Neuronal stem cell (in vitro differentiated cells): ENCODE measurements around the gene POLG.
A peak's percentile ranks its signal among the peaks of the same experiment; 100 is the strongest.

Experiments used
- DNase-seq: peaks from one replicate; pipeline ENCODE4 v3.0.0-alpha.2; 2013; ENCODE audit warnings: low spot score
- H2AFZ ChIP-seq: one replicate; pipeline ENCODE4 v1.6.1; 2013; ENCODE audit warnings: mild to moderate bottlenecking, low read length, inconsistent platforms
- H2AK5ac ChIP-seq: 2 replicates; pipeline ENCODE4 v1.6.1; 2013; ENCODE audit warnings: low read depth, mild to moderate bottlenecking, inconsistent platforms, low read length, moderate library complexity, mixed read lengths
- H2BK120ac ChIP-seq: 2 replicates; pipeline ENCODE4 v1.6.1; 2013; ENCODE audit warnings: low read depth, mild to moderate bottlenecking, inconsistent platforms, low read length, moderate library complexity, mixed read lengths
- H2BK12ac ChIP-seq: one replicate; pipeline ENCODE4 v1.6.1; 2013; ENCODE audit warnings: low read length, inconsistent platforms
- H2BK15ac ChIP-seq: 2 replicates; pipeline ENCODE4 v1.6.1; 2013; ENCODE audit warnings: mild to moderate bottlenecking, low read length, inconsistent platforms, mixed read lengths
- H2BK5ac ChIP-seq: one replicate; pipeline ENCODE4 v1.6.1; 2013; ENCODE audit warnings: inconsistent platforms, mild to moderate bottlenecking, low read length, moderate library complexity
- H3K14ac ChIP-seq: one replicate; pipeline ENCODE4 v1.6.1; 2013; ENCODE audit warnings: low read length, inconsistent platforms
- H3K18ac ChIP-seq: 2 replicates; pipeline ENCODE4 v1.6.1; 2013; ENCODE audit warnings: low read length, inconsistent platforms
- H3K23ac ChIP-seq: 2 replicates; pipeline ENCODE4 v1.6.1; 2013; ENCODE audit warnings: low read depth, mild to moderate bottlenecking, mixed read lengths, low read length, inconsistent platforms; ENCODE audit not compliant: poor library complexity
- H3K27ac ChIP-seq: replicated peaks from 3 replicates; pipeline ENCODE4 v1.5.1; 2013; ENCODE audit warnings: low read length, inconsistent platforms
- H3K27me3 ChIP-seq, 3 experiments: 2 replicates each; pipeline ENCODE4 v1.6.1; 2013; ENCODE audit warnings: low read length in 3 of 3, mild to moderate bottlenecking in 2 of 3, inconsistent platforms in 1 of 3, low read depth in 1 of 3, mixed read lengths in 1 of 3, moderate library complexity in 1 of 3; ENCODE audit not compliant: control insufficient read depth in 3 of 3, insufficient read depth in 3 of 3
- H3K36me3 ChIP-seq, 2 donors: replicated peaks in 1 of 2; 2 replicates each; pipeline ENCODE4 v1.6.1; 2013; ENCODE audit warnings: low read length in 2 of 2; ENCODE audit not compliant: control insufficient read depth in 2 of 2, insufficient read depth in 2 of 2
- H3K4ac ChIP-seq: 2 replicates; pipeline ENCODE4 v1.6.1; 2013; ENCODE audit warnings: inconsistent platforms, mild to moderate bottlenecking, low read length, moderate library complexity
- H3K4me1 ChIP-seq, 2 donors: 1 replicate in 1 of 2; 2 replicates in 1 of 2; pipeline ENCODE4 v1.6.1; 2013; ENCODE audit warnings: low read length in 2 of 2, low read depth in 1 of 2; ENCODE audit not compliant: control insufficient read depth in 2 of 2, insufficient read depth in 1 of 2
- H3K4me2 ChIP-seq: one replicate; pipeline ENCODE4 v1.6.1; 2013; ENCODE audit warnings: mild to moderate bottlenecking, low read length, inconsistent platforms; ENCODE audit not compliant: insufficient read depth, poor library complexity, severe bottlenecking
- H3K4me3 ChIP-seq, 2 donors: 2 replicates each; pipeline ENCODE4 v1.5.1; 2013; ENCODE audit warnings: low read length in 2 of 2, mild to moderate bottlenecking in 2 of 2, inconsistent platforms in 1 of 2, moderate library complexity in 1 of 2
- H3K79me1 ChIP-seq: one replicate; pipeline ENCODE4 v1.6.1; 2013; ENCODE audit warnings: low read depth, mild to moderate bottlenecking, inconsistent platforms, low read length, moderate library complexity
- H3K9ac ChIP-seq: one replicate; pipeline ENCODE4 v1.6.1; 2013; ENCODE audit warnings: mild to moderate bottlenecking, low read depth, low read length, inconsistent platforms; ENCODE audit not compliant: poor library complexity
- H3K9me3 ChIP-seq, 2 donors: replicated peaks in 1 of 2; 2 replicates each; pipeline versions ENCODE3 to v1.6.1; 2013; ENCODE audit warnings: low read length in 2 of 2, mild to moderate bottlenecking in 2 of 2, inconsistent platforms in 1 of 2, low read depth in 1 of 2, mixed read lengths in 1 of 2, moderate library complexity in 1 of 2; ENCODE audit not compliant: control insufficient read depth in 2 of 2, insufficient read depth in 1 of 2
- H4K8ac ChIP-seq: one replicate; pipeline ENCODE4 v1.6.1; 2013; ENCODE audit warnings: low read depth, mild to moderate bottlenecking, inconsistent platforms, low read length, moderate library complexity
- H4K91ac ChIP-seq: one replicate; pipeline ENCODE4 v1.6.1; 2013; ENCODE audit warnings: low read length, low read depth, mild to moderate bottlenecking, inconsistent platforms; ENCODE audit not compliant: poor library complexity
- WGBS, 2 donors: extraction: QIAGEN DNeasy Blood & Tissue Kit; methylation state at CpG; one replicate each; pipeline ENCODE4 v1.1.7; 2013; ENCODE audit warnings: missing lambda C conversion rate in 2 of 2, mixed read lengths in 1 of 2; ENCODE audit not compliant: insufficient read length in 2 of 2, insufficient replicate concordance in 1 of 2; ENCODE audit errors: extremely low coverage in 2 of 2; 5-methylcytosine and 5-hydroxymethylcytosine counted together

Gene POLG

GRCh38 chr15:89320200-89320599 is 14.4 kb downstream of the POLG start:
- no peaks in the 10 kb centered on the region for H3K4me1 ChIP-seq
- H3K4me3 ChIP-seq = no peak overlapping the region
- H3K9me3 ChIP-seq = no peaks in the 10 kb centered on the region
- H3K4me2 ChIP-seq = no peak overlapping the region
- H4K91ac ChIP-seq = no peak overlapping the region
- no peak for DNase-seq
- H3K18ac ChIP-seq = no peak overlapping the region
- H3K9ac ChIP-seq = no peak overlapping the region
- no peak overlapping the region for H2AK5ac ChIP-seq
- no peak overlapping the region for H2BK5ac ChIP-seq
- no peak overlapping the region for H2BK12ac ChIP-seq
- H3K4ac ChIP-seq = no peak overlapping the region
- WGBS, 2 donors = no CpG with 5 or more reads among the region's 2 CpGs
- no peak overlapping the region for H3K14ac ChIP-seq
- H3K79me1 ChIP-seq = peaks cover 2% of the 10 kb centered on the region
- H4K8ac ChIP-seq = no peak overlapping the region
- no peak overlapping the region for H2BK120ac ChIP-seq
- no peak overlapping the region for H2AFZ ChIP-seq
- no peak overlapping the region for H3K27ac ChIP-seq
- H3K27me3 ChIP-seq = no peaks in the 10 kb centered on the region
- no peak overlapping the region for H2BK15ac ChIP-seq
- peaks cover 82 to 100% of the 10 kb centered on the region in 2 donors for H3K36me3 ChIP-seq
- H3K23ac ChIP-seq = no peak overlapping the region

GRCh38 chr15:89319678-89320077 is 14.9 kb downstream of the POLG start:
- Histone ChIP-seq H3K4me3 (no peak overlapping the region), H3K27ac (peak overlapping the region; percentile 32), H3K4me1 (no peaks in the 10 kb centered on the region), H2BK120ac (no peak overlapping the region), H3K9ac (no peak overlapping the region), H2AK5ac (no peak overlapping the region), H3K27me3 (no peaks in the 10 kb centered on the region), H3K79me1 (peaks cover 2% of the 10 kb centered on the region), H2BK12ac (no peak overlapping the region), H4K91ac (no peak overlapping the region), H3K18ac (no peak overlapping the region), H3K4ac (no peak overlapping the region), H2BK15ac (no peak overlapping the region), H2AFZ (no peak overlapping the region), H2BK5ac (no peak overlapping the region), H4K8ac (no peak overlapping the region), H3K9me3 (no peaks in the 10 kb centered on the region), H3K4me2 (no peak overlapping the region), H3K23ac (no peak overlapping the region), H3K36me3 (peaks cover 83 to 100% of the 10 kb centered on the region in 2 donors), H3K14ac (no peak overlapping the region)
- no CpG with 5 or more reads among the region's 9 CpGs for WGBS, 2 donors
- no peak for DNase-seq

GRCh38 chr15:89317186-89317720 is 17.4 kb downstream of the POLG start:
- Histone ChIP-seq H3K14ac (no peak overlapping the region), H2AK5ac (no peak overlapping the region), H2BK15ac (no peak overlapping the region), H2BK12ac (no peak overlapping the region), H3K4me2 (no peak overlapping the region), H2AFZ (no peak overlapping the region), H3K9me3 (no peaks in the 10 kb centered on the region), H3K79me1 (peaks cover 2% of the 10 kb centered on the region), H4K91ac (no peak overlapping the region), H4K8ac (no peak overlapping the region), H3K27me3 (no peaks in the 10 kb centered on the region), H3K18ac (no peak overlapping the region), H3K4ac (no peak overlapping the region), H3K4me1 (no peaks in the 10 kb centered on the region), H3K36me3 (peaks cover 66 to 99% of the 10 kb centered on the region in 2 donors), H3K23ac (no peak overlapping the region), H2BK5ac (no peak overlapping the region), H3K9ac (no peak overlapping the region), H2BK120ac (no peak overlapping the region), H3K27ac (no peak overlapping the region), H3K4me3 (no peak overlapping the region)
- WGBS, 2 donors = no CpG with 5 or more reads among the region's 4 CpGs
- DNase-seq = no peak

- Histone ChIP-seq H3K4me3 (no peak overlapping the region), H2AK5ac (no peak overlapping the region), H3K27me3 (no peaks in the 10 kb centered on the region), H3K4me1 (no peaks in the 10 kb centered on the region), H2AFZ (no peak overlapping the region), H4K91ac (no peak overlapping the region), H3K4ac (no peak overlapping the region), H2BK120ac (no peak overlapping the region), H2BK5ac (no peak overlapping the region), H2BK12ac (no peak overlapping the region), H3K23ac (no peak overlapping the region), H2BK15ac (no peak overlapping the region), H3K18ac (no peak overlapping the region), H3K79me1 (peaks cover 2% of the 10 kb centered on the region), H4K8ac (no peak overlapping the region), H3K14ac (no peak overlapping the region), H3K9me3 (no peaks in the 10 kb centered on the region), H3K4me2 (no peak overlapping the region), H3K9ac (no peak overlapping the region), H3K36me3 (peaks cover 62 to 99% of the 10 kb centered on the region in 2 donors), H3K27ac (no peak overlapping the region)
- no peak for DNase-seq
- no CpG with 5 or more reads among the region's 5 CpGs for WGBS, 2 donors
These were observed 18.1 kb downstream of the POLG start for GRCh38 chr15:89316504-89316903.
